HepG2 (cell line): ENCODE data around the gene COMMD10. TPM values are rescaled to one million over a fixed set of nuclear protein-coding genes. Genes with fewer than 3 reads are reported as not detected.

Source experiments
- ATAC-seq: fragments of 200-7000 bp; cut with Tn5 transposase; 3 replicates; pipeline ENCODE4 v1.9.1; 2020; ENCODE audit warnings: mild to moderate bottlenecking, moderate library complexity
- BruUV-seq: library from RNA; stranded (reverse); fragments of 400-500 nt; replicated peaks from 2 replicates; lab custom pipeline; 2021; lab: Mats Ljungman, UMichigan
- CTCF ChIA-PET: fragments of 300-600 bp; formaldehyde crosslinking; extraction: SDS; loops from one replicate; lab custom pipeline; 2021; ENCODE audit warnings: low total read pairs, inconsistent platforms, low intra/inter-chr PET ratio; lab: Yijun Ruan, JAX
- POLR2A ChIA-PET: fragments of 350-600 bp; sonication (Branson Sonifier 250); formaldehyde crosslinking; loops from one replicate; lab custom pipeline; 2020; ENCODE audit warnings: antibody characterized with exemption, inconsistent platforms; lab: Yijun Ruan, JAX
- DNase-seq: peaks from one replicate; pipeline ENCODE4 v3.0.0-alpha.2; 2015; ENCODE audit warnings: low spot score
- FAIRE-seq: peaks from 3 replicates; lab custom pipeline; 2011; peaks lifted over from hg19 to GRCh38; lab: Jason Lieb, UNC
- H2AFZ ChIP-seq: one replicate; pipeline ENCODE4 v1.6.1; 2011; ENCODE audit warnings: low read length, inconsistent platforms
- H3K27ac ChIP-seq: fragments of 300-600 bp; 3 replicates; pipeline ENCODE4 v1.8.0; 2011; ENCODE audit warnings: mixed run types, mild to moderate bottlenecking, mixed read lengths, low read length, inconsistent platforms; ENCODE audit not compliant: insufficient read depth; ENCODE audit errors: extremely low read length
- H3K27me3 ChIP-seq, 2 experiments: fragments of 200-600 bp in 1 of 2; 2 replicates in 1 of 2; 3 replicates in 1 of 2; pipeline versions ENCODE4 v1.6.0 to v1.8.0; 2011; ENCODE audit warnings: low read length in 2 of 2, mild to moderate bottlenecking in 2 of 2, moderate library complexity in 2 of 2, inconsistent platforms in 1 of 2; ENCODE audit not compliant: insufficient read depth in 2 of 2, control insufficient read depth in 1 of 2
- H3K36me3 ChIP-seq, 2 experiments: fragments of 200-600 bp in 1 of 2; replicated peaks in 1 of 2; 2 replicates in 1 of 2; 3 replicates in 1 of 2; pipeline versions ENCODE4 v1.5.1 to v1.8.0; 2011; ENCODE audit warnings: low read length in 2 of 2, inconsistent platforms in 1 of 2; ENCODE audit not compliant: insufficient read depth in 2 of 2, control insufficient read depth in 1 of 2
- H3K4me1 ChIP-seq: 2 replicates; pipeline ENCODE4 v1.5.1; 2012; ENCODE audit warnings: low read length, inconsistent platforms; ENCODE audit not compliant: insufficient read depth
- H3K4me2 ChIP-seq: 2 replicates; pipeline ENCODE4 v1.6.0; 2011; ENCODE audit warnings: low read depth, low read length, inconsistent platforms
- H3K4me3 ChIP-seq, 3 experiments: fragments of 200-600 bp in 1 of 3; sonication (generic), shearing (Covaris generic) in 1 of 3; replicated peaks in 1 of 3; 2 replicates each; pipeline ENCODE4 v1.5.1; 2011 to 2016; ENCODE audit warnings: low read length in 3 of 3, inconsistent platforms in 2 of 3, low read depth in 2 of 3, mild to moderate bottlenecking in 2 of 3, control low read depth in 1 of 3, mixed read lengths in 1 of 3; ENCODE audit not compliant: insufficient read depth in 1 of 3
- H3K79me2 ChIP-seq: one replicate; pipeline ENCODE4 v1.6.1; 2011; ENCODE audit warnings: low read length, inconsistent platforms; ENCODE audit not compliant: insufficient read depth
- H3K9ac ChIP-seq: 2 replicates; pipeline ENCODE4 v1.6.0; 2011; ENCODE audit warnings: mild to moderate bottlenecking, low read depth, low read length, inconsistent platforms; ENCODE audit not compliant: insufficient read depth
- H3K9me3 ChIP-seq: 2 replicates; pipeline ENCODE4 v1.5.1; 2012; ENCODE audit warnings: mild to moderate bottlenecking, low read length
- H4K20me1 ChIP-seq: 2 replicates; pipeline ENCODE4 v1.6.0; 2011; ENCODE audit warnings: inconsistent platforms, mild to moderate bottlenecking, low read length, moderate library complexity; ENCODE audit not compliant: insufficient read depth
- NFKBIZ ChIP-seq: IDR thresholded peaks from 2 replicates; pipeline ENCODE4 v1.6.1; 2018; ENCODE audit warnings: missing genetic modification reagents, missing compliant biosample characterization
- NR2F1 ChIP-seq, 2 experiments: fragments of 450-650 bp in 1 of 2; formaldehyde crosslinking in 1 of 2; IDR thresholded peaks; 2 replicates each; pipeline versions ENCODE4 v1.5.0 to v1.6.1; 2016 to 2020; ENCODE audit warnings: mild to moderate bottlenecking in 1 of 2, missing compliant biosample characterization in 1 of 2, missing genetic modification reagents in 1 of 2, moderate library complexity in 1 of 2
- SMYD3 ChIP-seq: sonication (generic); formaldehyde crosslinking; IDR thresholded peaks from 2 replicates; pipeline ENCODE4 v1.8.1; 2023; ENCODE audit warnings: mild to moderate bottlenecking, missing genetic modification reagents
- WGBS: methylation state at CpG from one replicate; pipeline ENCODE4 v1.1.6; 2017; ENCODE audit warnings: low lambda C conversion rate; 5-methylcytosine and 5-hydroxymethylcytosine counted together
- in situ Hi-C: cut with HindIII; loops from 2 replicates; pipeline ENCODE4 v1.10.0; 2017; ENCODE audit warnings: low pct_unique_long_range_greater_than_20kb; ENCODE audit not compliant: extremely low pct_ligation_motif_present
- intact Hi-C: fragments of 100-400 bp; cut with micrococcal nuclease; formaldehyde crosslinking; loops from one replicate; pipeline ENCODE4 v1.10.0; 2022; ENCODE audit not compliant: unreplicated experiment
- polyA plus RNA-seq, 8 experiments: library from polyadenylated mRNA; depleted of rRNA in 3 of 8; stranded (reverse) in 7 of 8; unstranded in 1 of 8; fragments of >200 nt; fragmentation: Illumina TruSeq in 4 of 8; extraction: Trizol in 4 of 8; gene quantifications; 2 replicates each; pipeline versions ENCODE4 v1.2.1 to v1.2.3, GENCODE V29; 2011 to 2016; ENCODE audit warnings: low read depth in 4 of 8, missing spikeins in 1 of 8, mixed read lengths in 1 of 8; ENCODE audit not compliant: insufficient read depth in 1 of 8
- total RNA-seq, 5 experiments: library from RNA; depleted of rRNA; stranded (reverse); fragments of >200 nt; fragmentation: Illumina TruSeq; extraction: Trizol; gene quantifications; 2 replicates each; pipeline ENCODE4 v1.2.3, GENCODE V29; 2016; ENCODE audit warnings: low read depth in 1 of 5
- TF ChIP-seq, protein P1 (sequence below), 2 experiments: IDR thresholded peaks; 2 replicates each; pipeline ENCODE4 v1.6.1; 2011 to 2012; ENCODE audit warnings: low read length in 2 of 2, borderline replicate concordance in 1 of 2, low read depth in 1 of 2, mild to moderate bottlenecking in 1 of 2, moderate library complexity in 1 of 2
- TF ChIP-seq, protein P2 (sequence below): sonication (generic); formaldehyde crosslinking; IDR thresholded peaks from 2 replicates; pipeline ENCODE4 v1.5.0; 2020; ENCODE audit warnings: mild to moderate bottlenecking, low read depth, missing genetic modification reagents, borderline replicate concordance

The COMMD10 gene
- total and polyA plus RNA-seq, 2 of the 13 experiments (the other 11 are each of a cell fraction or from before 2014, with no cell fraction given), result 16.9 to 39.3 TPM

GRCh38 chr5:116097301-116097700 lies 12.5 kb downstream of the COMMD10 start:
- no peak overlapping the region for H3K4me2 ChIP-seq
- H3K9ac ChIP-seq, result no peak overlapping the region
- BruUV-seq, result no TSS peak
- no peaks in the 10 kb centered on the region for H3K9me3 ChIP-seq
- WGBS, result 98% methylated on average over 4 of the region's 4 CpGs
- no peaks in the 10 kb centered on the region for H3K27me3 ChIP-seq
- CTCF ChIA-PET, result no interaction called here
- in situ Hi-C loops, result no loop called here
- no peaks in the 10 kb centered on the region for H3K4me1 ChIP-seq
- H3K79me2 ChIP-seq, result no peaks in the 10 kb centered on the region
- no peak overlapping the region for H3K4me3 ChIP-seq
- no peak for TF ChIP-seq SMYD3
- TF ChIP-seq, protein P1, sequence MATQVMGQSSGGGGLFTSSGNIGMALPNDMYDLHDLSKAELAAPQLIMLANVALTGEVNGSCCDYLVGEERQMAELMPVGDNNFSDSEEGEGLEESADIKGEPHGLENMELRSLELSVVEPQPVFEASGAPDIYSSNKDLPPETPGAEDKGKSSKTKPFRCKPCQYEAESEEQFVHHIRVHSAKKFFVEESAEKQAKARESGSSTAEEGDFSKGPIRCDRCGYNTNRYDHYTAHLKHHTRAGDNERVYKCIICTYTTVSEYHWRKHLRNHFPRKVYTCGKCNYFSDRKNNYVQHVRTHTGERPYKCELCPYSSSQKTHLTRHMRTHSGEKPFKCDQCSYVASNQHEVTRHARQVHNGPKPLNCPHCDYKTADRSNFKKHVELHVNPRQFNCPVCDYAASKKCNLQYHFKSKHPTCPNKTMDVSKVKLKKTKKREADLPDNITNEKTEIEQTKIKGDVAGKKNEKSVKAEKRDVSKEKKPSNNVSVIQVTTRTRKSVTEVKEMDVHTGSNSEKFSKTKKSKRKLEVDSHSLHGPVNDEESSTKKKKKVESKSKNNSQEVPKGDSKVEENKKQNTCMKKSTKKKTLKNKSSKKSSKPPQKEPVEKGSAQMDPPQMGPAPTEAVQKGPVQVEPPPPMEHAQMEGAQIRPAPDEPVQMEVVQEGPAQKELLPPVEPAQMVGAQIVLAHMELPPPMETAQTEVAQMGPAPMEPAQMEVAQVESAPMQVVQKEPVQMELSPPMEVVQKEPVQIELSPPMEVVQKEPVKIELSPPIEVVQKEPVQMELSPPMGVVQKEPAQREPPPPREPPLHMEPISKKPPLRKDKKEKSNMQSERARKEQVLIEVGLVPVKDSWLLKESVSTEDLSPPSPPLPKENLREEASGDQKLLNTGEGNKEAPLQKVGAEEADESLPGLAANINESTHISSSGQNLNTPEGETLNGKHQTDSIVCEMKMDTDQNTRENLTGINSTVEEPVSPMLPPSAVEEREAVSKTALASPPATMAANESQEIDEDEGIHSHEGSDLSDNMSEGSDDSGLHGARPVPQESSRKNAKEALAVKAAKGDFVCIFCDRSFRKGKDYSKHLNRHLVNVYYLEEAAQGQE (IDR thresholded peaks at IDR 0.05; ENCODE audit: borderline replicate concordance in 1 of 2, low read depth in 1 of 2, low read length in 2 of 2), result no peak
- no peak for TF ChIP-seq NFKBIZ (CRISPR knock-in tag)
- TF ChIP-seq, protein P2, sequence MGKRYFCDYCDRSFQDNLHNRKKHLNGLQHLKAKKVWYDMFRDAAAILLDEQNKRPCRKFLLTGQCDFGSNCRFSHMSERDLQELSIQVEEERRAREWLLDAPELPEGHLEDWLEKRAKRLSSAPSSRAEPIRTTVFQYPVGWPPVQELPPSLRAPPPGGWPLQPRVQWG, result no peak
- TF ChIP-seq NR2F1 (CRISPR knock-in tag; IDR thresholded peaks at IDR 0.05), result no peak
- TF ChIP-seq, all 625 proteins: peak for 0
- POLR2A ChIA-PET, result no interaction called here
- no peak for FAIRE-seq
- Histone ChIP-seq H3K36me3 (peaks cover 12 to 37% of the 10 kb centered on the region in 2 experiments), H2AFZ (no peak overlapping the region), H3K27ac (no peak overlapping the region), H4K20me1 (no peaks in the 10 kb centered on the region)
- no peak for DNase-seq
- no peak for ATAC-seq
- intact Hi-C loops, result no loop called here
